Caco-2 (cell line): ENCODE measurements around the gene SLC4A9. TPM values are rescaled to one million over a fixed set of nuclear protein-coding genes. Genes with fewer than 3 reads are reported as not detected.
A peak's percentile ranks its signal among the peaks of the same experiment; 100 is the strongest.

Source experiments
- BruUV-seq: library from RNA; stranded (reverse); fragments of 400-500 nt; replicated peaks from 2 replicates; lab custom pipeline; 2021; lab: Mats Ljungman, UMichigan
- CTCF ChIA-PET: fragments of 300-600 bp; sonication (Branson Sonifier 250); formaldehyde crosslinking; loops from one replicate; lab custom pipeline; 2022; ENCODE audit warnings: antibody characterized with exemption; lab: Charles Lee
- POLR2A ChIA-PET: fragments of 300-600 bp; sonication (Branson Sonifier 250); formaldehyde crosslinking; loops from one replicate; lab custom pipeline; 2022; ENCODE audit warnings: antibody characterized with exemption; lab: Charles Lee
- DNase-seq, 2 experiments: peaks; one replicate each; pipeline versions ENCODE4 v3.0.0 to v3.0.0-alpha.2; 2020 to 2022
- H3K27me3 ChIP-seq: replicated peaks from 2 replicates; pipeline ENCODE4 v1.6.0; 2011; ENCODE audit warnings: low read length; ENCODE audit not compliant: control insufficient read depth, insufficient read depth
- H3K36me3 ChIP-seq: 2 replicates; pipeline ENCODE4 v1.5.1; 2011; ENCODE audit warnings: low read length; ENCODE audit not compliant: control insufficient read depth, insufficient read depth
- H3K4me1 ChIP-seq: fragments of 250-450 bp; sonication (Bioruptor Pico); 2 replicates; pipeline ENCODE4 v1.5.1; 2020; ENCODE audit warnings: mild to moderate bottlenecking
- H3K4me3 ChIP-seq: 2 replicates; pipeline ENCODE4 v1.5.1; 2011; ENCODE audit warnings: low read depth, mild to moderate bottlenecking, control low read depth, low read length
- H3K9me3 ChIP-seq: fragments of 250-450 bp; sonication (Bioruptor Pico); 2 replicates; pipeline ENCODE4 v1.5.1; 2020; ENCODE audit warnings: mild to moderate bottlenecking, moderate library complexity
- H3K27ac Mint-ChIP-seq: one replicate; pipeline ENCODE4 v1.8.0; 2022; ENCODE audit warnings: mixed read lengths; ENCODE audit not compliant: unreplicated experiment
- H3K27me3 Mint-ChIP-seq: one replicate; pipeline ENCODE4 v1.8.0; 2022; ENCODE audit warnings: mixed read lengths; ENCODE audit not compliant: insufficient read depth, unreplicated experiment
- H3K36me3 Mint-ChIP-seq: one replicate; pipeline ENCODE4 v1.8.0; 2022; ENCODE audit warnings: mild to moderate bottlenecking, mixed read lengths; ENCODE audit not compliant: insufficient read depth, unreplicated experiment
- H3K4me1 Mint-ChIP-seq: one replicate; pipeline ENCODE4 v1.8.0; 2022; ENCODE audit warnings: low read depth, mixed read lengths; ENCODE audit not compliant: unreplicated experiment
- H3K4me3 Mint-ChIP-seq: one replicate; pipeline ENCODE4 v1.8.0; 2022; ENCODE audit warnings: mild to moderate bottlenecking, moderate library complexity, mixed read lengths; ENCODE audit not compliant: unreplicated experiment
- H3K9me3 Mint-ChIP-seq: one replicate; pipeline ENCODE4 v1.8.0; 2022; ENCODE audit warnings: mixed read lengths; ENCODE audit not compliant: unreplicated experiment
- intact Hi-C: fragments of 100-400 bp; cut with micrococcal nuclease; formaldehyde crosslinking; loops from one replicate; pipeline ENCODE4 v1.10.0; 2022; ENCODE audit not compliant: unreplicated experiment
- total RNA-seq: library from RNA; stranded (reverse); gene quantifications from 2 replicates; pipeline ENCODE4 v1.2.3, GENCODE V29; 2022
- TF ChIP-seq, protein P1 (sequence below), 2 experiments: fragments of 200-600 bp in 1 of 2; IDR thresholded peaks; 1 replicate in 1 of 2; 2 replicates in 1 of 2; pipeline versions ENCODE4 v1.5.1 to v1.8.0; 2011 to 2022; ENCODE audit warnings: antibody characterized with exemption in 1 of 2, control low read depth in 1 of 2, inconsistent platforms in 1 of 2, low read depth in 1 of 2, low read length in 1 of 2, mild to moderate bottlenecking in 1 of 2, moderate library complexity in 1 of 2; ENCODE audit not compliant: insufficient read depth in 1 of 2, severe bottlenecking in 1 of 2, unreplicated experiment in 1 of 2

The SLC4A9 gene
- total RNA-seq, 1 experiment from 2014 or later: 0.11 TPM

DNA sequence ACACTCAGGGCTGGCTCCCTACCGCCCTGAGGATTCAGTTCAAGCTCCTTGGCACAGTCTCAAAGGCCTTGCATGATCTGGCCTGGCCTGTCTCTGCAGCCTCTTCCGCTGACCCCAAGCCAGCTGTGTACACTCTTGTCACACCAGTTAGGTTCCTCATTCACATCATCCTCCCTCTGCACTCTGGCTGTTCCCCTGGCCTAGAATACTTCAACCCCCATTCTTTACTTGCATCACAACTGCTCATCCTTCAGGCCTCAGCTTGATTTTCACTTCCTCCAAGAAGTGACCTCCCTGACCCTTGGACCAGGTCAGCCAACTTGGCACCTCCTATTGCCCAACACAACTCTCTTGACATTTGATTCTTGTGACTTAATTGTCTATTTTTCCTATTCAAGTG is 38.2 kb upstream of the SLC4A9 start:
- no peak overlapping the region for H3K4me3 ChIP-seq
- H3K9me3 Mint-ChIP-seq: peaks cover 14% of the 10 kb centered on the region
- H3K27me3 ChIP-seq: no peaks in the 10 kb centered on the region
- ChIA-PET POLR2A (no interaction called here), CTCF (no interaction called here)
- H3K4me3 Mint-ChIP-seq: no peak overlapping the region
- no peak for DNase-seq
- H3K36me3 ChIP-seq: no peaks in the 10 kb centered on the region
- intact Hi-C loops: no loop called here
- H3K4me1 Mint-ChIP-seq: peaks cover 9% of the 10 kb centered on the region
- TF ChIP-seq, protein P1, sequence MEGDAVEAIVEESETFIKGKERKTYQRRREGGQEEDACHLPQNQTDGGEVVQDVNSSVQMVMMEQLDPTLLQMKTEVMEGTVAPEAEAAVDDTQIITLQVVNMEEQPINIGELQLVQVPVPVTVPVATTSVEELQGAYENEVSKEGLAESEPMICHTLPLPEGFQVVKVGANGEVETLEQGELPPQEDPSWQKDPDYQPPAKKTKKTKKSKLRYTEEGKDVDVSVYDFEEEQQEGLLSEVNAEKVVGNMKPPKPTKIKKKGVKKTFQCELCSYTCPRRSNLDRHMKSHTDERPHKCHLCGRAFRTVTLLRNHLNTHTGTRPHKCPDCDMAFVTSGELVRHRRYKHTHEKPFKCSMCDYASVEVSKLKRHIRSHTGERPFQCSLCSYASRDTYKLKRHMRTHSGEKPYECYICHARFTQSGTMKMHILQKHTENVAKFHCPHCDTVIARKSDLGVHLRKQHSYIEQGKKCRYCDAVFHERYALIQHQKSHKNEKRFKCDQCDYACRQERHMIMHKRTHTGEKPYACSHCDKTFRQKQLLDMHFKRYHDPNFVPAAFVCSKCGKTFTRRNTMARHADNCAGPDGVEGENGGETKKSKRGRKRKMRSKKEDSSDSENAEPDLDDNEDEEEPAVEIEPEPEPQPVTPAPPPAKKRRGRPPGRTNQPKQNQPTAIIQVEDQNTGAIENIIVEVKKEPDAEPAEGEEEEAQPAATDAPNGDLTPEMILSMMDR (IDR thresholded peaks at IDR 0.05; ENCODE audit: insufficient read depth in 1 of 2, low read depth in 1 of 2, low read length in 1 of 2, severe bottlenecking in 1 of 2, unreplicated experiment in 1 of 2): no peak
- peaks cover 4% of the 10 kb centered on the region; the same call in 1 of the 2 replicates for H3K9me3 ChIP-seq
- no peaks in the 10 kb centered on the region for H3K36me3 Mint-ChIP-seq
- H3K27ac Mint-ChIP-seq: no peak overlapping the region
- H3K4me1 ChIP-seq: peaks cover 15% of the 10 kb centered on the region
- BruUV-seq: no TSS peak
- no peaks in the 10 kb centered on the region for H3K27me3 Mint-ChIP-seq

DNA sequence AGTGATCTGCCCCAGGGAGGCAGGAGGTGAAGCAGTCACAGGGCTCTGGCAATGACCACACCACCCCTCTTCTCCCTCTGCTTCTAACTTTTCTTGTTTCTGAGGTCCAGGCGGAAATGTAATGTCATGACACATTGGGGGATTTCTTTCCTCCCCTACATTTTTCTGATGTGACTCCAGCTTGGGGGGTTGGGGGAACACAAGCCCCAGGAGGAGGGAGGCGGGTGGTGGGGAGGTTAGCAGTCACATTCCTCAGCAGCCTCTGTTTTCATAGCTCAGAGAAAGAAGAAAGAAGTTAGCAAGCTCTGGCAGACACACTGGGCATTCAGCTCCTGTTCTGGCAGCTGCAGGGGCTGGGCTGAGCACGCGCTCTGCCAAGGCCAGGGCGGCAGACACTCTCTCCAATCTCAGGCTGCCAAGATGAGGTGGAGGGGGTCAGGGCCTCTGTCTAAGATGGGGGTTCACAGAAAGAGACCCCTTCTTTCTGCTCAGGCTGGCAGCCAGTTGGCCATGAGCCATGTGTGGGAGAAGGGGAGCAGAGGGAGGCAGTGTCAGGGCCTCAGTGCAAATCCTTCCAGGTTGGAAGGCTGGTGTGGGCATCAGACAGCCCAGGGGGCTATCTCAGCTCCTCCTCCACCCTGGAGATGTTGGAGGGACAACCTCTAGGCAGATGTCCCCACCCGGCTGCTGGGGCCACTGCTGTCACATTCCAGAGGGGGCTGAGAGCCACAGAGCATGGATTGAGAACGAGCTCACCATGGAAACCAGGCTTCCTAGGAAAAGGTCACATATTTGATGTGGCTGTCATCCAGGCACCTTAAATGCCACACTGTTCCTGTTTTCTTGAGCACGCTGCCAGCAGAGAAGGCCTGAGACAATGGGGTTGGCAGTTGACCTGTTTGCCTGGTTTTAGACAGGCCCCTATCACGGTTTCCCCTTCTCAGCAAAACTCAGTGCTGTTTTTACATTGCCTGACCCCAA is 37.0 kb upstream of the SLC4A9 start:
- ChIA-PET CTCF (interaction anchor here (0.6 to 1.4 kb wide), 3 partner anchors 12 to 62 kb away, joined by 3 to 8 read pairs (median 3); partner anchors contain the start of gene HBEGF), POLR2A (interaction anchor here (0.7 kb wide), 1 partner anchor 20 kb away, joined by 4 read pairs; the partner anchor contains the start of gene PFDN1)
- no peak overlapping the region for H3K27ac Mint-ChIP-seq
- H3K4me1 ChIP-seq: peaks cover 28% of the 10 kb centered on the region
- peak in 1 of 2 experiments; percentile 54 for DNase-seq
- no peak overlapping the region for H3K4me3 Mint-ChIP-seq
- no peaks in the 10 kb centered on the region for H3K27me3 ChIP-seq
- peaks cover 14% of the 10 kb centered on the region for H3K9me3 Mint-ChIP-seq
- H3K27me3 Mint-ChIP-seq: no peaks in the 10 kb centered on the region
- TF ChIP-seq, protein P1 (IDR thresholded peaks at IDR 0.05; ENCODE audit: insufficient read depth in 1 of 2, low read depth in 1 of 2, low read length in 1 of 2, severe bottlenecking in 1 of 2, unreplicated experiment in 1 of 2): no peak
- peaks cover 4% of the 10 kb centered on the region; the same call in 1 of the 2 replicates for H3K9me3 ChIP-seq
- intact Hi-C loops: no loop called here
- no peak overlapping the region for H3K4me3 ChIP-seq
- no TSS peak for BruUV-seq
- no peaks in the 10 kb centered on the region for H3K36me3 Mint-ChIP-seq
- peaks cover 19% of the 10 kb centered on the region for H3K4me1 Mint-ChIP-seq
- no peaks in the 10 kb centered on the region for H3K36me3 ChIP-seq

DNA sequence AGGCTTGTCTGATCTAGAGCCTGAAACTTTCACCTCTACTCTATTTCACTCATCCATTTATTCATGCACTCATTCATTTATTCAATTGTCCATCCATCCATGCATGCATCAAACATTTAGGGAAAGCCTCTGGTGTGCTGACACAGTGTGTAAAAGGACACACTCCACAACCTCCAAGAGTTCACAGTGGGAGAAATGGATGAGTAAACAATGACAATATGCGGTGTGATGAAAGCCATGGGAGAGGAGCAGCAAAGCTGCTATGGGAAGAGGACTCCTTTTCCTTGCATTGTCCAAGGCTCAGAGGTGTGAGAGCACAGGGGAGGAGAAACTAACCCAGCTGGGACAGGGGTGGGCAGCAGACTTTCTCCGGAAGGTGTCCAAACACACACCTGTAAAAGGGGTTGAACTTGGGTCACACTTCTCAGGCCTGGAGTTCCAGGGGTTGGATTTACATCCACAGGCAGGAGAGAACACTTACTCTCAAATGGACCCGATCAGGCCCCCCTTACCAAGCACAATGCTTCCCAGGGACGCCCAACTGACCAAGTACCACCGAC is 35.9 kb upstream of the SLC4A9 start:
- H3K9me3 ChIP-seq: peaks cover 4% of the 10 kb centered on the region; the same call in 1 of the 2 replicates
- H3K36me3 Mint-ChIP-seq: no peaks in the 10 kb centered on the region
- peaks cover 34% of the 10 kb centered on the region for H3K4me1 ChIP-seq
- TF ChIP-seq, protein P1 (IDR thresholded peaks at IDR 0.05; ENCODE audit: insufficient read depth in 1 of 2, low read depth in 1 of 2, low read length in 1 of 2, severe bottlenecking in 1 of 2, unreplicated experiment in 1 of 2): no peak
- ChIA-PET CTCF (interaction anchor here (1.2 to 1.4 kb wide), 2 partner anchors 22 kb away, joined by 3 to 8 read pairs; partner anchors contain the start of gene HBEGF), POLR2A (no interaction called here)
- no peak for DNase-seq
- no peak overlapping the region for H3K4me3 ChIP-seq
- H3K36me3 ChIP-seq: no peaks in the 10 kb centered on the region
- BruUV-seq: no TSS peak
- H3K4me1 Mint-ChIP-seq: peaks cover 15% of the 10 kb centered on the region
- no peaks in the 10 kb centered on the region for H3K27me3 ChIP-seq
- no peak overlapping the region for H3K27ac Mint-ChIP-seq
- H3K4me3 Mint-ChIP-seq: no peak overlapping the region
- H3K27me3 Mint-ChIP-seq: no peaks in the 10 kb centered on the region
- peaks cover 14% of the 10 kb centered on the region for H3K9me3 Mint-ChIP-seq
- intact Hi-C loops: no loop called here
